Keratinocyte (primary cell): ENCODE data around the gene BSCL2. TPM values are rescaled to one million over a fixed set of nuclear protein-coding genes. Genes with fewer than 3 reads are reported as not detected.

Source experiments
- DNase-seq: peaks from one replicate; pipeline ENCODE4 v3.0.0-alpha.2; 2011; ENCODE audit warnings: low read depth, missing footprints, low spot score
- FAIRE-seq: peaks from 2 replicates; lab custom pipeline; 2011; peaks lifted over from hg19 to GRCh38; lab: Jason Lieb, UNC
- H2AFZ ChIP-seq: 2 replicates; pipeline ENCODE4 v1.6.0; 2012; ENCODE audit warnings: low read length, control low read depth, inconsistent platforms; ENCODE audit not compliant: control insufficient read depth
- H3K27ac ChIP-seq: 2 replicates; pipeline ENCODE4 v1.5.1; 2011; ENCODE audit warnings: low read length; ENCODE audit not compliant: control insufficient read depth, insufficient read depth
- H3K27me3 ChIP-seq: 3 replicates; pipeline ENCODE4 v1.6.0; 2011; ENCODE audit warnings: low read length; ENCODE audit not compliant: control insufficient read depth, insufficient read depth; ENCODE audit errors: extremely low read depth
- H3K36me3 ChIP-seq, 2 experiments: 2 replicates in 1 of 2; 3 replicates in 1 of 2; pipeline ENCODE4 v1.5.1; 2011; ENCODE audit warnings: low read length in 2 of 2, mild to moderate bottlenecking in 1 of 2; ENCODE audit not compliant: control insufficient read depth in 2 of 2, insufficient read depth in 2 of 2; ENCODE audit errors: extremely low read depth in 1 of 2
- H3K4me1 ChIP-seq: 3 replicates; pipeline ENCODE4 v1.5.1; 2011; ENCODE audit warnings: low read length; ENCODE audit not compliant: control insufficient read depth, insufficient read depth; ENCODE audit errors: extremely low read depth
- H3K4me2 ChIP-seq: 3 replicates; pipeline ENCODE4 v1.6.0; 2011; ENCODE audit warnings: low read depth, low read length; ENCODE audit not compliant: control insufficient read depth, insufficient read depth; ENCODE audit errors: extremely low read depth
- H3K4me3 ChIP-seq, 3 experiments: fragments of 200-600 bp in 1 of 3; sonication (generic) in 1 of 3; 2 replicates in 2 of 3; 3 replicates in 1 of 3; pipeline ENCODE4 v1.5.1; 2011 to 2016; ENCODE audit warnings: low read length in 3 of 3, mild to moderate bottlenecking in 3 of 3, control low read depth in 2 of 3, inconsistent platforms in 1 of 3, low read depth in 1 of 3, mixed read lengths in 1 of 3, mixed run types in 1 of 3, moderate library complexity in 1 of 3; ENCODE audit not compliant: control insufficient read depth in 2 of 3, insufficient read depth in 2 of 3; ENCODE audit errors: extremely low read depth in 1 of 3
- H3K79me2 ChIP-seq: 2 replicates; pipeline ENCODE4 v1.6.0; 2012; ENCODE audit warnings: low read length; ENCODE audit not compliant: control insufficient read depth, insufficient read depth
- H3K9ac ChIP-seq: 3 replicates; pipeline ENCODE4 v1.6.0; 2011; ENCODE audit warnings: low read length; ENCODE audit not compliant: control insufficient read depth, insufficient read depth; ENCODE audit errors: extremely low read depth
- H3K9me1 ChIP-seq: 3 replicates; pipeline ENCODE4 v1.6.0; 2011; ENCODE audit warnings: low read length; ENCODE audit not compliant: control insufficient read depth, insufficient read depth; ENCODE audit errors: extremely low read depth
- H3K9me3 ChIP-seq: 2 replicates; pipeline ENCODE4 v1.5.1; 2012; ENCODE audit warnings: low read depth, low read length; ENCODE audit not compliant: control insufficient read depth
- H4K20me1 ChIP-seq: 3 replicates; pipeline ENCODE4 v1.6.0; 2011; ENCODE audit warnings: low read length; ENCODE audit not compliant: control insufficient read depth, insufficient read depth; ENCODE audit errors: extremely low read depth
- EZH2 ChIP-seq: IDR thresholded peaks from one replicate; pipeline ENCODE4 v1.6.1; 2012; ENCODE audit warnings: inconsistent platforms, mild to moderate bottlenecking, low read length, moderate library complexity
- dilution Hi-C: fragments of 300-500 bp; cut with MboI; formaldehyde crosslinking; loops from one replicate; pipeline ENCODE4 v1.7.0; 2020; ENCODE audit warnings: low sequenced_read_pairs; ENCODE audit not compliant: extremely low pct_ligation_motif_present
- polyA plus RNA-seq, 5 experiments: library from polyadenylated mRNA; depleted of rRNA in 3 of 5; stranded (reverse) in 3 of 5; stranded (forward) in 1 of 5; unstranded in 1 of 5; fragments of >200 nt; gene quantifications; 1 replicate in 1 of 5; 2 replicates in 3 of 5; 3 replicates in 1 of 5; pipeline versions ENCODE4 v1.2.1 to v1.2.3, GENCODE V29; 2011 to 2012; ENCODE audit warnings: missing spikeins in 2 of 5, low read depth in 1 of 5, low replicate concordance in 1 of 5
- TF ChIP-seq, protein P1 (sequence below), 3 experiments: IDR thresholded peaks in 1 of 3; conservative IDR thresholded peaks in 1 of 3; optimal IDR thresholded peaks in 1 of 3; 2 replicates in 2 of 3; 3 replicates in 1 of 3; pipeline versions ENCODE3 to v1.5.1; 2011; ENCODE audit warnings: low read length in 3 of 3, mild to moderate bottlenecking in 3 of 3, moderate library complexity in 2 of 3, control low read depth in 1 of 3, inconsistent platforms in 1 of 3; ENCODE audit not compliant: insufficient read depth in 2 of 3; ENCODE audit errors: extremely low read depth in 1 of 3

The BSCL2 gene
- polyA plus RNA-seq, 1 donor (not counting 4 experiments of a cell fraction or from before 2014, with no cell fraction given): 21.9 TPM

DNA sequence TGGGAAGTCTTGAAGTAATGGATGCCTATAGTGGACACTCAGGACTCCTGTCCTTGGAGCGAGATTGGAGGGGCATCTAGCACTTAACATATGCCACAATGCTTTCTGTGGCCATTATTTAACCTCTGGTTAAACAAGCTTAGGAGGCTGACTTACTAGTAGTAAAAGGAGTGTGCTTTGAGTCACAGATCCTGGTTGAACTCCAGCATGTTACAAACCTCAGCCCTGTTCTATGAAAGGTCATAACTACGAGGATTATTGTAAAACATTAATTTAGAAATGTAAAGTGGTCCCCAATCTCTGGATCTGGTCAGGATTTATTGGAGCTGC is 34.1 kb downstream of the BSCL2 start:
- dilution Hi-C loops: no loop called here
- no peak overlapping the region for H3K9ac ChIP-seq
- H2AFZ ChIP-seq: no peak overlapping the region
- H4K20me1 ChIP-seq: no peaks in the 10 kb centered on the region
- no peak for TF ChIP-seq EZH2
- TF ChIP-seq, protein P1, sequence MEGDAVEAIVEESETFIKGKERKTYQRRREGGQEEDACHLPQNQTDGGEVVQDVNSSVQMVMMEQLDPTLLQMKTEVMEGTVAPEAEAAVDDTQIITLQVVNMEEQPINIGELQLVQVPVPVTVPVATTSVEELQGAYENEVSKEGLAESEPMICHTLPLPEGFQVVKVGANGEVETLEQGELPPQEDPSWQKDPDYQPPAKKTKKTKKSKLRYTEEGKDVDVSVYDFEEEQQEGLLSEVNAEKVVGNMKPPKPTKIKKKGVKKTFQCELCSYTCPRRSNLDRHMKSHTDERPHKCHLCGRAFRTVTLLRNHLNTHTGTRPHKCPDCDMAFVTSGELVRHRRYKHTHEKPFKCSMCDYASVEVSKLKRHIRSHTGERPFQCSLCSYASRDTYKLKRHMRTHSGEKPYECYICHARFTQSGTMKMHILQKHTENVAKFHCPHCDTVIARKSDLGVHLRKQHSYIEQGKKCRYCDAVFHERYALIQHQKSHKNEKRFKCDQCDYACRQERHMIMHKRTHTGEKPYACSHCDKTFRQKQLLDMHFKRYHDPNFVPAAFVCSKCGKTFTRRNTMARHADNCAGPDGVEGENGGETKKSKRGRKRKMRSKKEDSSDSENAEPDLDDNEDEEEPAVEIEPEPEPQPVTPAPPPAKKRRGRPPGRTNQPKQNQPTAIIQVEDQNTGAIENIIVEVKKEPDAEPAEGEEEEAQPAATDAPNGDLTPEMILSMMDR (optimal IDR thresholded peaks at IDR 0.05 in 1 of 3, IDR thresholded peaks at IDR 0.05 in 1 of 3, conservative IDR thresholded peaks at IDR 0.05 in 1 of 3; ENCODE audit: extremely low read depth in 1 of 3, insufficient read depth in 2 of 3, low read length in 3 of 3): no peak
- no peak for DNase-seq
- no peak for FAIRE-seq
- H3K4me2 ChIP-seq: peak overlapping the region; percentile 81
- no peaks in the 10 kb centered on the region for H3K9me1 ChIP-seq
- H3K36me3 ChIP-seq: peaks cover 14 to 26% of the 10 kb centered on the region in 2 experiments
- H3K79me2 ChIP-seq: peaks cover 44% of the 10 kb centered on the region
- H3K4me1 ChIP-seq: peaks cover 24% of the 10 kb centered on the region
- H3K27ac ChIP-seq: no peak overlapping the region
- no peaks in the 10 kb centered on the region for H3K27me3 ChIP-seq
- H3K9me3 ChIP-seq: no peaks in the 10 kb centered on the region
- no peak overlapping the region for H3K4me3 ChIP-seq

DNA sequence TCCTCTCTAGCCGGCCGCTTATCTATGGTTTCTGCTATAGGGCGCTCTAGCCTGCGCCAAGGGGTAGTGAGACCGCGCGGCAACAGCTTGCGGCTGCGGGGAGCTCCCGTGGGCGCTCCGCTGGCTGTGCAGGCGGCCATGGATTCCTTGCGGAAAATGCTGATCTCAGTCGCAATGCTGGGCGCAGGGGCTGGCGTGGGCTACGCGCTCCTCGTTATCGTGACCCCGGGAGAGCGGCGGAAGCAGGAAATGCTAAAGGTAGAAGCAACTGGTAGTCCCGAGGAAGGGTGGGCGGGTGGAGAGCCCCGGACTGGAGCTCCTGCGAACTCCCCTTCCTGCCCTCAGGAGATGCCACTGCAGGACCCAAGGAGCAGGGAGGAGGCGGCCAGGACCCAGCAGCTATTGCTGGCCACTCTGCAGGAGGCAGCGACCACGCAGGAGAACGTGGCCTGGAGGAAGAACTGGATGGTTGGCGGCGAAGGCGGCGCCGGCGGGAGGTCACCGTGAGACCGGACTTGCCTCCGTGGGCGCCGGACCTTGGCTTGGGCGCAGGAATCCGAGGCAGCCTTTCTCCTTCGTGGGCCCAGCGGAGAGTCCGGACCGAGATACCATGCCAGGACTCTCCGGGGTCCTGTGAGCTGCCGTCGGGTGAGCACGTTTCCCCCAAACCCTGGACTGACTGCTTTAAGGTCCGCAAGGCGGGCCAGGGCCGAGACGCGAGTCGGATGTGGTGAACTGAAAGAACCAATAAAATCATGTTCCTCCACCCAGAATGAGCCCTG is 35.4 kb downstream of the BSCL2 start, which contains the start of the genes LBHD1 and UQCC3:
TSS of gene LBHD1 (minus strand) at position 660 of the 782 bp plus-strand sequence. CDS start 2,236 bp downstream, outside the sequence.
TSS of gene UQCC3 (plus strand) at position 66 of the 782 bp plus-strand sequence. CDS start at position 139, 73 bp downstream.
- DNase-seq: no peak
- Histone ChIP-seq H3K9me1 (no peaks in the 10 kb centered on the region), H3K27ac (peak within 1 kb of the TSS; percentile 88), H4K20me1 (peaks cover under 1% of the 10 kb centered on the region), H3K79me2 (peaks cover 38% of the 10 kb centered on the region), H3K4me2 (peak within 1 kb of the TSS; percentile 81), H3K27me3 (no peaks in the 10 kb centered on the region), H3K4me1 (peaks cover 20% of the 10 kb centered on the region), H3K9me3 (no peaks in the 10 kb centered on the region), H3K4me3 (peak within 1 kb of the TSS; percentile 79 to 93 (median 91)), H3K36me3 (peaks cover 16 to 24% of the 10 kb centered on the region in 2 experiments), H3K9ac (peak within 1 kb of the TSS; percentile 93), H2AFZ (peak within 1 kb of the TSS; percentile 96)
- dilution Hi-C loops: no loop called here
- FAIRE-seq: no peak
- TF ChIP-seq, protein P1 (optimal IDR thresholded peaks at IDR 0.05 in 1 of 3, IDR thresholded peaks at IDR 0.05 in 1 of 3, conservative IDR thresholded peaks at IDR 0.05 in 1 of 3; ENCODE audit: extremely low read depth in 1 of 3, insufficient read depth in 2 of 3, low read length in 3 of 3): no peak
- no peak for TF ChIP-seq EZH2
